DMS153 (cell line): ENCODE data around the gene OMA1.
"Not testable (repeated sequence)": the region's sequence is repeated elsewhere in the genome, so short reads cannot be mapped to it uniquely, and the experiment has no call there.

Experiments used
- DNase-seq: peaks from one replicate; lab custom pipeline; 2025; lab: John Stamatoyannopoulos, UW

The OMA1 gene

DNA sequence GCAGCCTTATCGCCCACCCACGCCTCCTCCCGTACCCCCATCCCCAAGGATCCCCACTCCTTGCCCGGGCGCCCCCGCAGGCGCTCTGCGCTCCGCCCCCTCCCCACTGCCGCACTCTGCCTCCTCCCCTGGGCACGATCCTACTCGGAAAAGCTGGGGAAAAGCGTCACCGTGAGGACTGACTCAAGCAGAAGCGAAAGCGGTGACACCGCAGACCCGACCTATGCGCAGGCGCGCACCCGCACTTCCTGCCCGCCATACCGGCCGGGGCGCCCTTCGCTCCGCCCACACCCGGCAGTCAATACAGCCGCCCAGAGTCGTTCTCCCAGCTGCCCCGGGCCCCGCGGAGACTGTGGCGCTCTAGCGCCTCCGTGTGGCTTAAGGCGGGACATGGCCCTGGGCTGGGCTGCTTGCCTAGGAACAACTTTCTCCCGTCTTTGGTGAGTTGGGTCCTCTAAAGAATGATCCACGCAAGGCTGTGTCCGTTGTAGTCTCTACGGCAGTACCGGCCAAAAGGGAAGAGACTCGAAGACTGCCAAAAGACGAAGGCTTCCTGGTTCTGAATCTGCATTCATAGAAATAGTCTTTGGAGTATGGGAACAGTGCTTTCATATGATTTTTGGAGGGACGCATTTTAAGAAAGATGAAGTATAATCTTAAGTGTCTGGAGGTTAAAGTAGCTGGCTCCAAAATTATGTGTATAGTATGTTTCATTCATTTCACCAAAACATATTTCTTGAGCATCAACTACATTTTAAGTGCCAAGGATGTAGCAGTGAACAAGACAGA is at the start of gene OMA1:
OMA1 (minus strand) TSS at position 207 of the 789 bp plus-strand sequence. CDS start 7,432 bp downstream, outside the sequence.
- DNase-seq: peak; percentile 90

GRCh38 chr1:58594546-58594945 is 48.0 kb upstream of the OMA1 start:
- no peak for DNase-seq

- DNase-seq: no peak
These were observed 46.1 kb upstream of the OMA1 start for GRCh38 chr1:58592522-58593134.

GRCh38 chr1:58591806-58592205 is 45.3 kb upstream of the OMA1 start:
- no peak for DNase-seq

DNA sequence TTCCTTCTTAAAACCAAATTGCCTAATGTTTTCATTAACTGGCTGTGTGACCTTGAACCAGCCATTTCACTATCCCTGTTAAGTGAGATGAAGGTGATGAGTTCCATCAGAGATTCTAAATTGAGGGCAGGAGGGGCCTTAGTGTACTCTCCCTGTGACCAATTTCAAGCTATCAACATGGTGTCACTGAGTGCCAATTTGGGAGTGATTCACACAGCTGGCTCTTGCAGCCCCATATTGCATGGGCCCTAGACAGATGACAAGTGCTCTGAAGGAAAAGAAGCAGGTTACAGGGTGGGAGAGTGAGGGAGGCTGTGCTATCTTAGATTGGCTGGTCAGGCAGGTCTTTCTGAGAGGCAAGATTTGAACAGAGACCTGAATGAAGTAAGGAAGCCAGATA is 43.5 kb upstream of the OMA1 start:
- no peak for DNase-seq

DNA sequence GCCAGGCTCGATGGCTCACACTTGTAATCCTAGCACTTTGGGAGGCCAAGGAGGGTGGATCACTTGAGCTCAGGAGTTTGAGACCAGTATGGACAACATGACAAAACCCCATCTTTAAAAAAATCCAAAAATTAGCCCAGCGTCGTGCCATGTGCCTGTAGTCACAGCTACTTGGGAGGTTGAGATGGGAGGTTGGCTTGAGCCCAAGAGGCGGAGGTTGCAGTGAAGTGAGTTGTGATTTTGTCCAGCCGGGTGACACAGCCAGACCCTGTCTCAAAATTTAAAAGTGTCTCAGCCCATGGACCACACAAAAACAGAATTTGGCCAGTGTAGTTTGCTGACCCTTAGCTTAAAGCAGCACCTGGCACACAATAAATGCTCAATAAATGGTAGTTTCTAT is 41.9 kb upstream of the OMA1 start:
- DNase-seq: no peak

DNA sequence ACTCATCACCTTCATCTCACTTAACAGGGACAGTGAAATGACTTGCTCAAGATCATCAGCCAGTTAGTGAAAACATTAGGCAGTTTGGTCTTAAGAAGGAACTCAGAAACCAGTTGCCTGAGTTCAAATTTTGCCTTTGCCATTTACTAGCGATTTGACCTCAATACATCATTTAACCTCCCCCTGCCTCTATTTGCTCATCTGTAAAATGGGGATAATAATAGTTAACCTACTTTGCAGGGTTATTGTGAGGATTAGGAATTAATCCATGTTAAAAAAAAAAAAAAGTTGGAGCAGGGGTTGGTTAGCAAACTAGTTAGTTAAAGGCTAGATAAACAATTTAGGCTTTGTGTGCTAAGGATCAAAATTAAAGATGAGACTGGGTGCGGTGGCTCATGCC is 41.1 kb upstream of the OMA1 start:
- no peak for DNase-seq

DNA sequence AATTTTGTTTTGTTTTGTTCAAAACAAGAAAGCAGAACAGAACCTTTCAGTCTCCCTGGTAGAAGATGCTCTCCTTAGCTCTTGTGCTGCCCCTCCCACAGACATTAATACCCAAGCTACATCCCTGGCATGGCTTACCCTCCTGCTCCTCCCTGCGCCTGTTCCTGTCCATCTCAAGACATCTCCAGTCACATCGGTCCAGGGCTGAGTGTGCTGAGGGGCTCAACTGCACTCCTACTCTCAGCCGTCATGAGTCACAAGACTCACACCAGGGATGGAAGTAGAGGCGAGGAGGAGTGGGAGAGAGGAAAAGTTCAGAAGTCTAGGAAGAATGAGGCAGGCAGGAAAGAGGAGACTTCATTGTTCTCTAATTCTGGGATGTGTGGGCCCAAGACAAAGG is 39.7 kb upstream of the OMA1 start:
- no peak for DNase-seq

DNA sequence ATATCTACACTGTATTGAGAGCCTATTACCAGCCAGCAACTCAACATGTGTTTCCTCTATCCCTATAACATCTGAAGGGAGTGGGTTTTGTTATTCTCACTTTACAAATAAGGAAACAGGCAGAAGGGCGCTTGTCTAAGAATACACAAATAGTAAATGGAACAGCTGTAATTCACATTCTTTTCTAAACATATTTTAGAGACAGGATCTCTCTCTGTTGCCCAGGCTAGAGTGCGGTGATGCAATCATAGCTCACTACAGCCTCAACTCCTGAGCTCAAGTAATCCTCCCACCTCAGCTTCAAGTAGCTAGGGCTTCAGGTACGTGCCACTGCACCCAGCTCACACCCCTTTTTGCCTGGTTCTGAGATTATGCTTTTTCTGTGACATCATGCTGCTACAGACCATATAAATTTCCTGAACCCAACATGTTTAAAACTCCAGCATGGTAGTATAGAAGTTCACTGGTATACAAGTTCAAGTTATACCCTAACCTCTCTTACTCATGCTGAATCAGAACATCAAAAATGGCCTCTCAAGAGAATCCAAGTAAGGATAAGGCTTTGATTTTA is 39.1 kb upstream of the OMA1 start:
- no peak for DNase-seq

DNA sequence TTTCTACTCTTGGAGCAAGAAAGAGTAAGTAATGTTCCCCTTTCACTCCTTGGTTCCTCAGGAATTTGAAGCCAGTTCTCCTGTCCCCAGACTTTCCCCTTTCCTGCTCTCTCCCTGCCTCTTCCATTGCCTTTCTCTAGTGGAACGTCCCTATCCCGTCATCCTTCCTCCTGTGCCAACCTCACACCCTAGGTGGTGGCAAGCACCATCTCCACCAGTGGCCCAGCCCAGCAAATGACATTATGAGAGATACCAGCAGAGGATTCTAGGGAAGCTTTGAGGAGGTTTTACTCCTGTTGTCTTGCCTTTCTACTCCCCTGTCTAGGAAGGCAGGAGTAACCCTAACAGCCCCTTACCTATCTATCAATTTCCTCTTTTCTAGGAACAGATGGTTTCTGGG is 38.6 kb upstream of the OMA1 start:
- no peak for DNase-seq

GRCh38 chr1:58584082-58584895 is 37.8 kb upstream of the OMA1 start:
- DNase-seq: no peak

DNA sequence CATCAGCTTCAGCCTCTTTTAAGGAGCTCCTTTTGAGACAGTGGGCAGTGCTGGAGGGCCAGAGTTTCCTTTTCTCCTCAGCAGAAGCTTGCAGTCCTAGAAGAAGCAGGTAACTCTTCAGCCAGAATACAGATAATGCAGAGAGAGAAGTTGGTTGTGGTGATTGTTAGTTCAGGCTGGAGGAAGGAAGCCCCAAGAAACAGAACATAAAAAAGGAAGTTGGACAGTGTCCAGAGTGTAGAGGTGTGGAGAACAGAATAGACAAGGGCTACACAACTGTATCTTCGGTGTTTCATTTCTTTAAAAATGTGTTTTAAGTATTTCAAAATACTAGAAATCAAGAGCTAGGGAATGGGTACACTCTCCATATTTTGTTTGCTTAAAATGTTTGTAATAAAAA is 37.0 kb upstream of the OMA1 start:
- DNase-seq: no peak

GRCh38 chr1:58582143-58582542 is 35.6 kb upstream of the OMA1 start:
- not testable (repeated sequence) for DNase-seq

DNA sequence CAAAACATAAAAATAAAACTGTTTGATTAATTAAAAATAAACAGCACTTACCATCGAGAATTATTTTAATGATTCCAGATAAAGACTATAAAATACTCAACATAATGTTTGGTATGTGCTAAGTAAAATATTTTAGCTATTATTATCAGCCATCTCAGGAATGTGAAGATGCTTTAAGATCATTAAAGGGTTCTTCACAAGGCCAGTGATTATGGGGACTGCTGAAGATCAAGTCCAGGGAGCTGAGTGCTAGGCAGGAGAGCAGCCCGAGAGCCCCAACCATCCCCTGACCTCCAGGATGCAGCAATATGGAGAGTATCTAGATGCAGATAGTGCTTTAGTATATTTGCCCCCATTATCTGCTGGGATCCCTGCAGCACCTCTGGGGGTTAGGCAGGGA is 35.1 kb upstream of the OMA1 start:
- no peak for DNase-seq

GRCh38 chr1:58580186-58580585 is 33.7 kb upstream of the OMA1 start:
- no peak for DNase-seq

- no peak for DNase-seq
These were observed 31.1 kb upstream of the OMA1 start for GRCh38 chr1:58577654-58578030.

DNA sequence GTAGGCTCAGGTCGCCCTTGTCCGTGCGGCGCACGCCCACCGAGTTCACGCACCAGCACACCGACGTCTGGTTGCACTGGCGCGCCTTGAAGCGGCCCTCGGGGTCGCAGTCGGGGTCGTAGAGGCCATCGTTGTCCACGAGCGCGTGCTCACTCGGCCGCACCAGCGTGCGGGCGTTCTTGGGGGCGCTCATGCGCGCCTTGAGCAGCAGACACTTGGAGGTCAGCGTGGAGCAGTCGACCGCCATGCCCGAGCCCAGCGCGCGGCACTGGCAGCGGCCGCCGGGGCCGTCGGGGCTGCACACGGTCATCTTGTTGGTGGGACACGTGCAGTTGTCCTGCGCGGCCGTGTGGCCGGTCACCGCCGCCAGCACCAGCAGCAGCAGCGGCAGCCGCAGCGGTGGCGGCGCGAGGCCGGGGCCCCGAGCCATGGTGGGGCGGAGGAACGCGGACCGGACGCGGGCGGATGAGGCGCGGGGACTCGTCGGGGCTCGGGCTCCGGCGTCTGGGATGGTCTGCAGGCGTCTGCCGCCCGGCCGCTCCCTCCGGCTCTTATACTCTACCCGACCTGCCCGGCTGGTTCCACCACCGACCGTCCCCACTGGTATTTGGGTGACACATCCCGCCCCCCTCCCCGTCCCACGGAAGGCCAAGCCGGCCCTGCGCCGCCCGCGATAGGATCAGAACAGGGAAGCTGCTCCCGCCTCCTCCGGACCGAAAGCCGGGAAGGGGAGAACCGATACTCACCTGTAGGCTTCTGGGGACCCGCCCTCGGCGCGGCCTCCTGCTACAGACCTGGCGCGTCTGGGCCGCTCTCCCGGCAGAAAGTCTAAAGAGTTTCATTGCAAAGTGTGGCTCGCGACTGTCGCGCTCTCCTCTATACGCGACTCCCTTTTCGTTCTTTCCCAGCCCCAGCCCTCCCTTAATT is 30.5 kb upstream of the OMA1 start, which contains the start of gene TACSTD2:
TACSTD2 (minus strand) TSS at position 526 of the 927 bp plus-strand sequence; CDS start at position 430, 96 bp downstream.
- peak; percentile 41 for DNase-seq

- DNase-seq: peak; percentile 21
These were observed 29.8 kb upstream of the OMA1 start for GRCh38 chr1:58576325-58576726.

- no peak for DNase-seq
These were observed 29.2 kb upstream of the OMA1 start for GRCh38 chr1:58575551-58576324.

DNA sequence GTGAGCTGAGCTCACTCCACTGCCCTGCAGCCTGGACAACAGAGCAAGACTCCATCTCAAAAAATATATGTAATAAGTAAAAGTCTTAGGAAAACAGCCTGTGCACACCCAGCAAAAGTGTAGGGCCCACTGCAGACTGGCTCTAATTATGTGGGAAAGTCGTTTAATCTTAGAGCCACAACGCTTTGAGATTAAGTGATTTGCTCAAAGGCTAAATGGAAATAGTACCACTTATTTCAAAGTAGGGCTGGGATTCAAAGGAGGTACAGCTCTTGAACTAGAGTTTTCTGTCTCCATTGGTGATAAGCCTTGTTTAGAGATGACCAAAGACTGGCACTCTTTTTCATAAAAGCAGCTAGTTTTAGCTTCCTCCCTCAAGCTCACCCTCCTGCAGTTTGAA is 28.3 kb upstream of the OMA1 start:
- no peak for DNase-seq
